IMR-90 (cell line): ENCODE data around the gene PDE4B. TPM values are rescaled to one million over a fixed set of nuclear protein-coding genes. Genes with fewer than 3 reads are reported as not detected.

Source experiments
- ATAC-seq: fragments of 200-7000 bp; cut with Tn5 transposase; 2 replicates; pipeline ENCODE4 v1.9.1; 2020; ENCODE audit warnings: low read depth, mild to moderate bottlenecking, moderate library complexity
- BruUV-seq: library from RNA; stranded (reverse); fragments of 400-500 nt; replicated peaks from 2 replicates; lab custom pipeline; 2021; lab: Mats Ljungman, UMichigan
- CTCF ChIA-PET: fragments of 300-600 bp; formaldehyde crosslinking; extraction: SDS; loops from one replicate; lab custom pipeline; 2021; ENCODE audit warnings: antibody characterized with exemption; lab: Yijun Ruan, JAX
- POLR2A ChIA-PET: fragments of 300-600 bp; sonication (Branson Sonifier 250); formaldehyde crosslinking; loops from one replicate; lab custom pipeline; 2022; ENCODE audit warnings: antibody characterized with exemption; ENCODE audit not compliant: unreplicated experiment; lab: Charles Lee
- DNase-seq: peaks from one replicate; pipeline ENCODE4 v3.0.0; 2013
- H2AFZ ChIP-seq: replicated peaks from 2 replicates; pipeline ENCODE3; 2013; ENCODE audit warnings: low read length, mild to moderate bottlenecking; ENCODE audit not compliant: poor library complexity
- H2AK5ac ChIP-seq: 2 replicates; pipeline ENCODE4 v1.6.1; 2013; ENCODE audit warnings: low read depth, low read length, inconsistent platforms
- H2AK9ac ChIP-seq: replicated peaks from 2 replicates; pipeline ENCODE3; 2013; ENCODE audit warnings: mild to moderate bottlenecking, low read depth, low read length, moderate library complexity; ENCODE audit not compliant: poor library complexity
- H2BK120ac ChIP-seq: 2 replicates; pipeline ENCODE4 v1.6.1; 2013; ENCODE audit warnings: low read depth, low read length, inconsistent platforms
- H2BK15ac ChIP-seq: 3 replicates; pipeline ENCODE4 v1.6.1; 2013; ENCODE audit warnings: low read depth, low read length, inconsistent platforms
- H2BK20ac ChIP-seq: 2 replicates; pipeline ENCODE4 v1.6.1; 2013; ENCODE audit warnings: low read depth, mild to moderate bottlenecking, inconsistent platforms, low read length, moderate library complexity
- H2BK5ac ChIP-seq: 2 replicates; pipeline ENCODE4 v1.6.1; 2013; ENCODE audit warnings: mild to moderate bottlenecking, low read depth, low read length, inconsistent platforms; ENCODE audit not compliant: poor library complexity, severe bottlenecking
- H3K14ac ChIP-seq: replicated peaks from 2 replicates; pipeline ENCODE4 v1.6.1; 2013; ENCODE audit warnings: low read depth, low read length, inconsistent platforms
- H3K18ac ChIP-seq: 2 replicates; pipeline ENCODE4 v1.6.1; 2013; ENCODE audit warnings: low read depth, low read length, control low read depth
- H3K23ac ChIP-seq: 2 replicates; pipeline ENCODE4 v1.6.1; 2013; ENCODE audit warnings: low read depth, low read length, inconsistent platforms
- H3K27ac ChIP-seq: 2 replicates; pipeline ENCODE4 v1.5.1; 2013; ENCODE audit warnings: mild to moderate bottlenecking, control low read depth, low read length; ENCODE audit not compliant: insufficient read depth
- H3K27me3 ChIP-seq: 2 replicates; pipeline ENCODE4 v1.6.1; 2013; ENCODE audit warnings: low read length; ENCODE audit not compliant: control insufficient read depth, insufficient read depth
- H3K36me3 ChIP-seq: 2 replicates; pipeline ENCODE4 v1.6.1; 2013; ENCODE audit warnings: low read length, mixed read lengths; ENCODE audit not compliant: control insufficient read depth, insufficient read depth
- H3K4ac ChIP-seq: 2 replicates; pipeline ENCODE4 v1.6.1; 2013; ENCODE audit warnings: low read depth, low read length, inconsistent platforms
- H3K4me1 ChIP-seq: 2 replicates; pipeline ENCODE4 v1.6.1; 2013; ENCODE audit warnings: low read length, mixed read lengths; ENCODE audit not compliant: control insufficient read depth, insufficient read depth
- H3K4me2 ChIP-seq: 2 replicates; pipeline ENCODE4 v1.6.1; 2013; ENCODE audit warnings: low read depth, mild to moderate bottlenecking, control low read depth, low read length, moderate library complexity
- H3K4me3 ChIP-seq: 2 replicates; pipeline ENCODE4 v1.5.1; 2013; ENCODE audit warnings: low read depth, mild to moderate bottlenecking, control low read depth, low read length, moderate library complexity; ENCODE audit not compliant: insufficient read depth
- H3K56ac ChIP-seq: 2 replicates; pipeline ENCODE4 v1.6.1; 2013; ENCODE audit warnings: low read length, inconsistent platforms; ENCODE audit not compliant: insufficient read depth; ENCODE audit errors: extremely low read depth
- H3K79me1 ChIP-seq, 2 experiments: 2 replicates each; pipeline ENCODE4 v1.6.1; 2013; ENCODE audit warnings: low read length in 2 of 2, inconsistent platforms in 1 of 2, low read depth in 1 of 2
- H3K9ac ChIP-seq: 2 replicates; pipeline ENCODE4 v1.6.1; 2013; ENCODE audit warnings: low read depth, low read length, control low read depth
- H3K9me1 ChIP-seq: 2 replicates; pipeline ENCODE4 v1.6.1; 2013; ENCODE audit warnings: low read length, inconsistent platforms; ENCODE audit not compliant: insufficient read depth
- H3K9me3 ChIP-seq: 2 replicates; pipeline ENCODE4 v1.6.1; 2013; ENCODE audit warnings: low read length; ENCODE audit not compliant: control insufficient read depth, insufficient read depth
- H4K20me1 ChIP-seq: 2 replicates; pipeline ENCODE4 v1.6.1; 2013; ENCODE audit warnings: low read length, inconsistent platforms; ENCODE audit not compliant: insufficient read depth
- H4K5ac ChIP-seq: 2 replicates; pipeline ENCODE4 v1.6.1; 2013; ENCODE audit warnings: mild to moderate bottlenecking, low read depth, low read length, control low read depth
- H4K8ac ChIP-seq, 2 experiments: 2 replicates each; pipeline ENCODE4 v1.6.1; 2013; ENCODE audit warnings: low read depth in 2 of 2, low read length in 2 of 2, control low read depth in 1 of 2, inconsistent platforms in 1 of 2
- H4K91ac ChIP-seq: 2 replicates; pipeline ENCODE4 v1.6.1; 2013; ENCODE audit warnings: low read depth, low read length, inconsistent platforms; ENCODE audit not compliant: insufficient read depth
- BHLHE40 ChIP-seq: fragments of 150-350 bp; IDR thresholded peaks from 2 replicates; pipeline ENCODE4 v1.6.1; 2016; ENCODE audit warnings: mild to moderate bottlenecking, low read depth, low read length
- MAFK ChIP-seq: IDR thresholded peaks from 2 replicates; pipeline ENCODE4 v1.6.1; 2012; ENCODE audit warnings: low read depth, low read length, improper control_type of control experiment
- MXI1 ChIP-seq: IDR thresholded peaks from 2 replicates; pipeline ENCODE4 v1.6.1; 2012; ENCODE audit warnings: low read depth, mild to moderate bottlenecking, low read length, moderate library complexity, borderline replicate concordance
- NFE2L2 ChIP-seq: fragments of 150-350 bp; IDR thresholded peaks from 2 replicates; pipeline ENCODE4 v1.6.1; 2016; ENCODE audit warnings: low read depth, mild to moderate bottlenecking, low read length
- WGBS, 2 experiments: methylation state at CpG; one replicate each; pipeline versions ENCODE4 v1.1.5 to v1.1.7; 2013; ENCODE audit warnings: missing lambda C conversion rate in 2 of 2; ENCODE audit not compliant: insufficient read length in 1 of 2; ENCODE audit errors: extremely low coverage in 2 of 2; 5-methylcytosine and 5-hydroxymethylcytosine counted together
- dilution Hi-C: fragments of 300-500 bp; cut with HindIII; formaldehyde crosslinking; loops from one replicate; pipeline ENCODE4 v1.14.3; 2018; ENCODE audit warnings: low sequenced_read_pairs; ENCODE audit not compliant: unreplicated experiment
- in situ Hi-C: fragments of 300-500 bp; cut with MboI; formaldehyde crosslinking; loops from 3 replicates; pipeline ENCODE4 v1.14.3; 2019; ENCODE audit warnings: low sequenced_read_pairs, inconsistent platforms, mixed read lengths
- intact Hi-C: fragments of 100-400 bp; cut with micrococcal nuclease; formaldehyde crosslinking; loops from 2 replicates; pipeline ENCODE4 v1.10.0; 2022
- polyA plus RNA-seq, 3 experiments: library from polyadenylated mRNA; depleted of rRNA; stranded (reverse); fragments of >200 nt; gene quantifications; 2 replicates each; pipeline ENCODE4 v1.2.3, GENCODE V29; 2012; ENCODE audit warnings: low replicate concordance in 1 of 3
- total RNA-seq: library from RNA; depleted of rRNA; stranded (reverse); fragments of >200 nt; gene quantifications from 2 replicates; pipeline ENCODE4 v1.2.3, GENCODE V29; 2012

Gene PDE4B
- total and polyA plus RNA-seq, 2 of the 4 experiments (the other 2 are of a cell fraction): 5.8 to 21.3 TPM

DNA sequence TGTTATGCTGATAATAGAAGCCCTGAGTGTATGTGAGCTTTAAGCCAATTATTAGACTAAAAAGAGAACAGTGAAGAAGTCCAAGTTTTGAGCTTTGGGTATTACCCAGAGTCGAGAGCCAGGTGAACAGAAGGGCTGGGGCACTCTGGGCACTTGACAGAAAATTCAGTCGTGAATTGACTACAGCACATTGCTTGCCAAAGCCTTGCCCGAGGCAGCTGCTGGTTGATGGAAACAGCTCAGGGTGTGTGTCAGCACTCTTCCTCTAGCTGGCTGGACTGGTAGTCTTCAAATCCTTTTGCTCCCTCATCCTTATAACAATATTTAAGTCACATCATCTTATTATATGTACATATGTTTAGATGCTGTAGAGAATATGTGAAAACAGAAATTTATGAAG is 21.3 kb downstream of the PDE4B start:
- ChIA-PET CTCF (interaction anchor here (0.6 kb wide), 1 partner anchor 774 kb away, joined by 3 read pairs; no protein-coding TSS in a partner anchor), POLR2A (no interaction called here)
- Histone ChIP-seq H2BK120ac (peak overlapping the region; percentile 59; the same call in 1 of the 2 replicates), H3K36me3 (no peaks in the 10 kb centered on the region), H3K9me1 (0 out of 2 replicates have a peak, but pooled peaks cover 2% of the 10 kb centered on the region), H3K4me3 (no peak overlapping the region), H3K4me1 (peaks cover 3% of the 10 kb centered on the region), H3K79me1 (peaks cover 0 to 4% of the 10 kb centered on the region in 2 experiments; a peak in 1 of 4 replicates), H3K4ac (0 out of 2 replicates have a peak overlapping the region, but pooled peaks have one; percentile 12), H3K18ac (no peak overlapping the region), H3K27ac (no peak overlapping the region), H2BK5ac (no peak overlapping the region), H2BK20ac (peak overlapping the region; percentile 9; the same call in 1 of the 2 replicates), H4K20me1 (no peaks in the 10 kb centered on the region), H2AK9ac (no peak overlapping the region), H4K8ac (peak overlapping the region in 1 of 2 experiments; percentile 63; a peak in 2 of 4 replicates), H3K23ac (no peak overlapping the region), H3K9me3 (no peaks in the 10 kb centered on the region), H4K5ac (no peak overlapping the region), H2AK5ac (peak overlapping the region; percentile 23; the same call in 1 of the 2 replicates), H3K56ac (no peak overlapping the region), H2BK15ac (0 out of 3 replicates have a peak overlapping the region, but pooled peaks have one; percentile 6), H2AFZ (peak overlapping the region; percentile 83), H3K27me3 (no peaks in the 10 kb centered on the region), H3K14ac (no peak overlapping the region), H4K91ac (no peak overlapping the region), H3K9ac (no peak overlapping the region), H3K4me2 (no peak overlapping the region; the same call in 1 of the 2 replicates)
- ATAC-seq: peak; percentile 47
- BruUV-seq: no TSS peak
- dilution Hi-C loops: no loop called here
- TF ChIP-seq MXI1 (no peak), MAFK (no peak), NFE2L2 (no peak), BHLHE40 (no peak)
- in situ Hi-C loops: loop anchor here (25.0 kb wide), 1 partner anchor 1123 kb away; no protein-coding TSS in a partner anchor
- DNase-seq: peak; percentile 49
- 63% methylated on average over 2 of the region's 3 CpGs; no CpG with 5 or more reads in 1 of the 2 experiments for WGBS, 2 experiments
- intact Hi-C loops: no loop called here
